Loucy (cell line): ENCODE data around the gene FAM98C.

Experiments used
- H2AFZ ChIP-seq: fragments of 200-600 bp; sonication (generic); 2 replicates; pipeline ENCODE4 v1.6.0; 2016; ENCODE audit warnings: antibody characterized with exemption, mild to moderate bottlenecking, low read length, moderate library complexity
- H3F3A ChIP-seq: fragments of 200-600 bp; 2 replicates; pipeline ENCODE4 v1.6.0; 2016; ENCODE audit warnings: antibody characterized with exemption, low read depth, mild to moderate bottlenecking
- H3K27me3 ChIP-seq: fragments of 200-600 bp; sonication (generic); 2 replicates; pipeline ENCODE4 v1.6.1; 2014; ENCODE audit warnings: low read length, mild to moderate bottlenecking; ENCODE audit not compliant: insufficient read depth, poor library complexity, severe bottlenecking
- H3K36me3 ChIP-seq: fragments of 200-600 bp; sonication (generic); 2 replicates; pipeline ENCODE4 v1.6.1; 2016; ENCODE audit warnings: low read length; ENCODE audit not compliant: insufficient read depth
- H3K4me1 ChIP-seq: fragments of 200-600 bp; sonication (generic); 2 replicates; pipeline ENCODE4 v1.5.1; 2014; ENCODE audit warnings: low read length, mild to moderate bottlenecking; ENCODE audit not compliant: insufficient read depth, poor library complexity, severe bottlenecking
- H3K4me2 ChIP-seq: fragments of 200-600 bp; sonication (generic); 2 replicates; pipeline ENCODE4 v1.6.0; 2014; ENCODE audit warnings: antibody characterized with exemption, low read length, low read depth, mild to moderate bottlenecking; ENCODE audit not compliant: poor library complexity, severe bottlenecking
- H3K4me3 ChIP-seq: fragments of 200-600 bp; sonication (generic); 2 replicates; pipeline ENCODE4 v1.5.1; 2014; ENCODE audit warnings: low read length, mild to moderate bottlenecking, mixed read lengths; ENCODE audit not compliant: poor library complexity, severe bottlenecking
- H3K79me2 ChIP-seq: fragments of 200-600 bp; sonication (generic); 2 replicates; pipeline ENCODE4 v1.6.1; 2014; ENCODE audit warnings: low read length; ENCODE audit not compliant: insufficient read depth
- H3K9ac ChIP-seq: fragments of 200-600 bp; sonication (generic); 2 replicates; pipeline ENCODE4 v1.6.0; 2014; ENCODE audit warnings: mild to moderate bottlenecking, low read depth, low read length, moderate library complexity; ENCODE audit not compliant: poor library complexity, severe bottlenecking
- H3K9me2 ChIP-seq: fragments of 200-600 bp; sonication (generic); replicated peaks from 2 replicates; pipeline ENCODE4 v1.6.1; 2016; ENCODE audit warnings: low read depth, low read length, mixed read lengths
- H3K9me3 ChIP-seq: fragments of 200-600 bp; sonication (generic); 2 replicates; pipeline ENCODE4 v1.6.1; 2014; ENCODE audit warnings: mild to moderate bottlenecking, antibody characterized with exemption, low read length, low read depth; ENCODE audit not compliant: insufficient read depth
- H4K20me1 ChIP-seq: fragments of 200-600 bp; sonication (generic); 2 replicates; pipeline ENCODE4 v1.6.0; 2014; ENCODE audit warnings: antibody characterized with exemption, low read length, mild to moderate bottlenecking; ENCODE audit not compliant: insufficient read depth, poor library complexity, severe bottlenecking
- CTCF ChIP-seq: fragments of 200-600 bp; sonication (generic); conservative IDR thresholded peaks from 2 replicates; pipeline ENCODE4 v1.5.1; 2014; ENCODE audit warnings: mild to moderate bottlenecking, antibody characterized with exemption, low read length
- EZH2phosphoT487 ChIP-seq: fragments of 200-600 bp; IDR thresholded peaks from 2 replicates; pipeline ENCODE4 v1.6.1; 2018; ENCODE audit warnings: antibody characterized with exemption, mild to moderate bottlenecking, moderate library complexity, borderline replicate concordance

Gene FAM98C

GRCh38 chr19:38429055-38429810 is 26.3 kb downstream of the FAM98C start:
- TF ChIP-seq CTCF = no peak
- no peak for TF ChIP-seq EZH2phosphoT487
- no peak overlapping the region for H3K4me2 ChIP-seq
- H3F3A ChIP-seq = no peaks in the 10 kb centered on the region
- no peaks in the 10 kb centered on the region for H4K20me1 ChIP-seq
- no peak overlapping the region for H3K4me3 ChIP-seq
- no peaks in the 10 kb centered on the region for H3K9me3 ChIP-seq
- H2AFZ ChIP-seq = no peak overlapping the region
- no peaks in the 10 kb centered on the region for H3K9me2 ChIP-seq
- H3K79me2 ChIP-seq = no peaks in the 10 kb centered on the region
- no peaks in the 10 kb centered on the region for H3K27me3 ChIP-seq
- H3K36me3 ChIP-seq = no peaks in the 10 kb centered on the region
- H3K4me1 ChIP-seq = peaks cover 19% of the 10 kb centered on the region
- H3K9ac ChIP-seq = no peak overlapping the region

- TF ChIP-seq CTCF (no peak), EZH2phosphoT487 (no peak)
- H3K4me1 ChIP-seq = peaks cover 19% of the 10 kb centered on the region
- H3K36me3 ChIP-seq = no peaks in the 10 kb centered on the region
- H3K9ac ChIP-seq = no peak overlapping the region
- no peak overlapping the region for H3K4me2 ChIP-seq
- H3K9me2 ChIP-seq = no peaks in the 10 kb centered on the region
- no peaks in the 10 kb centered on the region for H3F3A ChIP-seq
- no peaks in the 10 kb centered on the region for H3K9me3 ChIP-seq
- no peaks in the 10 kb centered on the region for H3K79me2 ChIP-seq
- no peak overlapping the region for H2AFZ ChIP-seq
- no peaks in the 10 kb centered on the region for H3K27me3 ChIP-seq
- H4K20me1 ChIP-seq = no peaks in the 10 kb centered on the region
- no peak overlapping the region for H3K4me3 ChIP-seq
Observed at GRCh38 chr19:38429811-38430156, 26.9 kb downstream of the FAM98C start.

DNA sequence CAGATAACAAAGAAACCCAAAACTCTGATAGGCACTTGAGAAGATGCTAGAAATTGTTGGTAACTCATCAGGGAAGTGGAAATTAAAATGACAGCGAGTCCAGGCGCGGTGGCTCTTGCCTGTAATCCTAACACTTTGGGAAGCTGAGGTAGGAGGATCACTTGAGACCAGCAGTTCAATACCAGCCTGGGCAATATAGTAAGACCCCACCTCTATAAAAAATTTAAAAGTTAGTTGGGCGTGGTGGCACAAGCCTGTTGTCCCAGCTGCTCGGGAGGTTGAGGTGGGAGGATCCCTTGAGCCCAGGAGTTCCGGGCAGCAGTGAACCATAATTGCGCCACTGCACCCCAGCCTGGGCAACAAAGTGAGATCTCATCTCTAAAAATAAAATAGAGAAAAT is 28.0 kb downstream of the FAM98C start:
- Histone ChIP-seq H3K4me1 (peaks cover 10% of the 10 kb centered on the region), H3K79me2 (no peaks in the 10 kb centered on the region), H3K9me2 (no peaks in the 10 kb centered on the region), H3K9me3 (no peaks in the 10 kb centered on the region), H4K20me1 (no peaks in the 10 kb centered on the region), H3K4me3 (no peak overlapping the region), H3F3A (no peaks in the 10 kb centered on the region), H3K9ac (no peak overlapping the region), H3K4me2 (no peak overlapping the region), H3K27me3 (no peaks in the 10 kb centered on the region), H3K36me3 (no peaks in the 10 kb centered on the region), H2AFZ (no peak overlapping the region)
- TF ChIP-seq EZH2phosphoT487 = no peak
- TF ChIP-seq CTCF = no peak
